ENCODE results near the gene PARD3. TPM values are rescaled to one million over a fixed set of nuclear protein-coding genes. Genes with fewer than 3 reads are reported as not detected.

PARD3 gene
- total RNA-seq, 1 experiment from 2014 or later, result 154 TPM

DNA sequence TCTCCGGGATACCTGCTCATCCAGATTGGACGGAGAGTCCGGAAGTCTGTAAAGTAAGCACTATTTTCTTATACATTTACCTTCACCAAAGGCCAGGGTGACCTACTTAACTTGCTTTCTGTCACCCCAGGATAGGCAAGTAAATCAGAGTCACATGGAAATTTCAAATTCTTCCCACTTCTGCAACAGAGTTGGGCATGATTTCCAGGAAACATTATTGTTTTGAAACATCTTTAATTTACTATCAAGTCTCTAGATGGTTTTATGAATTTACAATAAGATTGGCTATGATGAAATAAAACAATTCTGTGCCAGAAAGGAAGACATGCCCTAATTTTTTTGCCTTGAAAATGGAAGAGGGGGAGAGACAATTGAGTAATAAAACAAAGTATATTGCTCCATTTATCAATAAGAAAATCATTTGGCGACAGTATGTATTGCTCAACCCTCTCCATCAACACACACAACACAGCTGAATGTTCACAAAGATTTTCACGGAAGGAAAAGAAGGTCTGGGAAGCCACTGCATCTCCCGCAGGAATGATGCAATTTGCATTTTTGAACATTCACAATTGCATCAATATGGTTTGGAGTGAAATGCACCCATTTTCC lies 702.8 kb downstream of the PARD3 start:
- no peak overlapping the region for H2AFZ ChIP-seq (ENCODE audit: low read length)
- CTCF ChIA-PET, result no interaction called here
- H3F3A ChIP-seq (ENCODE audit: low read length, unreplicated experiment), result no peaks in the 10 kb centered on the region
- H3K9ac ChIP-seq (ENCODE audit: low read length), result no peak overlapping the region
- H3K79me2 ChIP-seq (ENCODE audit: low read length), result no peaks in the 10 kb centered on the region
- H3K9me3 ChIP-seq (ENCODE audit: low read length), result no peaks in the 10 kb centered on the region
- BruUV-seq (replicated peaks), result no TSS peak
- ATAC-seq, result no peak
- H3K4me2 ChIP-seq (ENCODE audit: low read length), result no peak overlapping the region
- H3K4me1 ChIP-seq (ENCODE audit: insufficient read depth, low read length), result peaks cover 16% of the 10 kb centered on the region
- TF ChIP-seq EZH2 (IDR thresholded peaks at IDR 0.05; ENCODE audit: low read length, unreplicated experiment), result no peak
- no peak for TF ChIP-seq EZH2phosphoT487 (IDR thresholded peaks at IDR 0.05; ENCODE audit: borderline replicate concordance, low read length)
- TF ChIP-seq CTCF (conservative IDR thresholded peaks at IDR 0.05; ENCODE audit: low read depth, low read length), result no peak
- no peak overlapping the region for H3K27ac ChIP-seq (ENCODE audit: low read length)
- intact Hi-C loops (cut with micrococcal nuclease), result no loop called here
- H3K36me3 ChIP-seq (ENCODE audit: low read depth, low read length), result no peaks in the 10 kb centered on the region
- POLR2A ChIA-PET (ENCODE audit: unreplicated experiment), result no interaction called here
- DNase-seq, result no peak
- H3K27me3 ChIP-seq (ENCODE audit: low read length), result no peaks in the 10 kb centered on the region
- H4K20me1 ChIP-seq (ENCODE audit: low read length), result no peaks in the 10 kb centered on the region
- no peaks in the 10 kb centered on the region for H3K9me2 ChIP-seq (replicated peaks; ENCODE audit: low read length)
- H3K4me3 ChIP-seq (ENCODE audit: low read length), result no peak overlapping the region

DNA sequence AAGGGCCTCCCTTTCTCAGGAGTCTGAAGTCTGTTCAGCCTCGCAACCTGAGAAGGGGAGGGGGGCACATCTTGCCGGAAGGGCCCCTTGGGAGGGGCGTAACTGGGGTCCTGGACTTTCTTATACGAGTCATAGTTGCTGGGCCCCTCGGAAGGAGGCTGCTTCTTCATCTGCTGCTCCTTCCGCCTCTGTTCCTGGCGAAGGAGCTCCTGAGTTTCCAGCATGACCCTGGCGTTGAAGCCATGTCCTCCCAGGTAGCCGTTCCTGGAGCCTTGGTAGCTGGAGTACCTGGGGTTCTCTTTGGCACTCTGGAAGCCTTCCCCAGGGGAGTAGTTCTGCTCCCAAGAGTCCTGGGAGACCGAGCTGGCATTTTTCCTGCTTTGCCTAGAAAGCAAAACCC lies 703.9 kb downstream of the PARD3 start:
- Histone ChIP-seq H3K9ac (ENCODE audit: low read length) (peak overlapping the region; percentile 7; the same call in 1 of the 2 replicates), H3K79me2 (ENCODE audit: low read length) (no peaks in the 10 kb centered on the region), H3K27me3 (ENCODE audit: low read length) (no peaks in the 10 kb centered on the region), H3K9me3 (ENCODE audit: low read length) (no peaks in the 10 kb centered on the region), H3K9me2 (replicated peaks; ENCODE audit: low read length) (no peaks in the 10 kb centered on the region), H3K4me1 (ENCODE audit: insufficient read depth, low read length) (peaks cover 16% of the 10 kb centered on the region), H3F3A (ENCODE audit: low read length, unreplicated experiment) (no peaks in the 10 kb centered on the region), H3K36me3 (ENCODE audit: low read depth, low read length) (no peaks in the 10 kb centered on the region), H4K20me1 (ENCODE audit: low read length) (no peaks in the 10 kb centered on the region), H3K4me3 (ENCODE audit: low read length) (no peak overlapping the region), H3K4me2 (ENCODE audit: low read length) (no peak overlapping the region), H3K27ac (ENCODE audit: low read length) (peak overlapping the region; percentile 55), H2AFZ (ENCODE audit: low read length) (no peak overlapping the region)
- ATAC-seq (no peak), DNase-seq (no peak)
- BruUV-seq (replicated peaks), result no TSS peak
- POLR2A ChIA-PET (ENCODE audit: unreplicated experiment), result interaction anchor here (0.6 kb wide), 2 partner anchors 112 to 848 kb away, joined by 3 read pairs; no protein-coding TSS in a partner anchor
- intact Hi-C loops (cut with micrococcal nuclease), result no loop called here
- CTCF ChIA-PET, result no interaction called here
- TF ChIP-seq CTCF (conservative IDR thresholded peaks at IDR 0.05; ENCODE audit: low read depth, low read length) (no peak), EZH2 (IDR thresholded peaks at IDR 0.05; ENCODE audit: low read length, unreplicated experiment) (no peak), EZH2phosphoT487 (IDR thresholded peaks at IDR 0.05; ENCODE audit: borderline replicate concordance, low read length) (no peak)

GRCh38 chr10:34109952-34110702 lies 705.0 kb downstream of the PARD3 start:
- peak; percentile 37; the same call in 1 of the 2 replicates for TF ChIP-seq CTCF (conservative IDR thresholded peaks at IDR 0.05; ENCODE audit: low read depth, low read length)
- TF ChIP-seq EZH2phosphoT487 (IDR thresholded peaks at IDR 0.05; ENCODE audit: borderline replicate concordance, low read length), result no peak
- TF ChIP-seq EZH2 (IDR thresholded peaks at IDR 0.05; ENCODE audit: low read length, unreplicated experiment), result no peak
- H3K4me3 ChIP-seq (ENCODE audit: low read length), result no peak overlapping the region
- no peaks in the 10 kb centered on the region for H3K9me2 ChIP-seq (replicated peaks; ENCODE audit: low read length)
- H3F3A ChIP-seq (ENCODE audit: low read length, unreplicated experiment), result no peaks in the 10 kb centered on the region
- ChIA-PET POLR2A (ENCODE audit: unreplicated experiment) (no interaction called here), CTCF (interaction anchor here (0.6 kb wide), 1 partner anchor 69 kb away, joined by 4 read pairs; no protein-coding TSS in a partner anchor)
- H2AFZ ChIP-seq (ENCODE audit: low read length), result 0 out of 2 replicates have a peak overlapping the region, but pooled peaks have one; percentile 9
- H3K4me1 ChIP-seq (ENCODE audit: insufficient read depth, low read length), result peaks cover 16% of the 10 kb centered on the region
- no peaks in the 10 kb centered on the region for H3K27me3 ChIP-seq (ENCODE audit: low read length)
- peak; percentile 93 for ATAC-seq
- no peaks in the 10 kb centered on the region for H4K20me1 ChIP-seq (ENCODE audit: low read length)
- H3K79me2 ChIP-seq (ENCODE audit: low read length), result no peaks in the 10 kb centered on the region
- H3K27ac ChIP-seq (ENCODE audit: low read length), result peak overlapping the region; percentile 65
- H3K36me3 ChIP-seq (ENCODE audit: low read depth, low read length), result no peaks in the 10 kb centered on the region
- peak; percentile 97 for DNase-seq
- intact Hi-C loops (cut with micrococcal nuclease), result no loop called here
- BruUV-seq (replicated peaks), result no TSS peak
- no peaks in the 10 kb centered on the region for H3K9me3 ChIP-seq (ENCODE audit: low read length)
- H3K9ac ChIP-seq (ENCODE audit: low read length), result peak overlapping the region; percentile 44
- H3K4me2 ChIP-seq (ENCODE audit: low read length), result peak overlapping the region; percentile 1; the same call in 1 of the 2 replicates
